ENCODE data around the gene TP53I13.
"Not testable (repeated sequence)": the region's sequence is repeated elsewhere in the genome, so short reads cannot be mapped to it uniquely, and the experiment has no call there.

Gene TP53I13, protein sequence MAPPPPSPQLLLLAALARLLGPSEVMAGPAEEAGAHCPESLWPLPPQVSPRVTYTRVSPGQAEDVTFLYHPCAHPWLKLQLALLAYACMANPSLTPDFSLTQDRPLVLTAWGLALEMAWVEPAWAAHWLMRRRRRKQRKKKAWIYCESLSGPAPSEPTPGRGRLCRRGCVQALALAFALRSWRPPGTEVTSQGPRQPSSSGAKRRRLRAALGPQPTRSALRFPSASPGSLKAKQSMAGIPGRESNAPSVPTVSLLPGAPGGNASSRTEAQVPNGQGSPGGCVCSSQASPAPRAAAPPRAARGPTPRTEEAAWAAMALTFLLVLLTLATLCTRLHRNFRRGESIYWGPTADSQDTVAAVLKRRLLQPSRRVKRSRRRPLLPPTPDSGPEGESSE

DNA sequence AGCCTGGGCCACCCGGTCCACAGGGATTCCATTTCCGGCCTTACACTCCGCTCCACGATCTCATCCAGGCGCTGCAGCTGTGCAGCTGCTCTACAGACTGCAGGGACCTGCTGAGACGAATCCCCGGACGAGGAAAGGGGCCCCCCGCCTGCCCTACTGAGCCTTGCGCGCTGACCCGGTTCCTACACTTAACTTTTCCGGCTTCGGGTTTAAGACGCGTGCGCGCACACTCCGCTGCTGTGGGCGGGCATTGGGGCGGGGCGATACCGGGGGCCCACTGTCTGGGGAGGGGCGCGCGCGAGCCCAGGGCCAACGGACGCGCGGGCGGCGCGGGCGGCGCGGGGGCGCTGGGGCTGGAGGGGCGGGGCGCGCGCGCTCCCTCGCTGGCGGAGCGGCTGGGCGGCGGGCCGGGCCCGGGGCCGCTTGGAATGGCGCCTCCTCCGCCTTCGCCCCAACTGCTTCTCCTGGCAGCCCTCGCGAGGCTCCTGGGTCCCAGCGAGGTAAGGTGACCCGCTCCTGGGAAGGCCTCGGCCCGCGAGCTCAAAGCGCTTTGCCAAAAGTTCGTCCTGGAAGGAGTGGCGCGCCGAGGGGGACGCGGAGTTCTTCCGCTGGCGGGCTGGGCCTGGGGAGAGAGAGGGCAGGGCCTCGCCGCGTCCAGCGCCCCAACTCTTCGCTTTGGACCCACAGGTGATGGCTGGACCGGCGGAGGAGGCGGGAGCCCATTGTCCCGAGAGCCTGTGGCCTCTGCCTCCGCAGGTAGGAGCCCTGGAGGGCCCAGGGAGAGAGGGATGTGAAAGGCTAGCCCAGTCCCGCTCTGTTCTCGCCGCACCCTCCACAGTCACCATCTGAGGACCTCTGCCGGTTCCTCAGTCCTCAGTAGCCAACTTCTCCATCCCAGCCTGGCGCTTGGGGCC is at the start of gene TP53I13:
Gene TP53I13, plus strand, starts transcription at position 371 of the 914 bp plus-strand sequence. Its CDS starts 58 bp downstream, at position 429.
- peak; percentile 75 for DNase-seq

DNA sequence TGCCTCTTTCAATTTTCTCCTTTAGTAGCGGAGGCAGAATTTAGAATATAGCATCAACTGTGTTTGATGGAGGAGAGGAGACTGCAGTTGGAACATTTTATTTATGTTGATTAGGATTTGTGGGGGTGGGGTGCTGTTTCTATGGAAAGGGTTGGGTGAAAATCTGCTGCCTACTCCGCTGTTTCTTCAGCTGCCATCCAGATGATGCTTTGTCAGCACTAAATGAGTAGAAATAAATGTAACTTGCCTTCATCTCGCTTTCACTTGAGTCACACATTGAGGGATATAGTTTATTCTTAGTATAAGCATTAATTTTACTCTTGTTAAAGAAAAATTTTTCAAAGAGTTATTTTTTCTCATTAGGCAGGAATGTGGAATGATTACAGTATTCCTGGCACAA is 43.8 kb upstream of the TP53I13 start:
- no peak for DNase-seq

DNA sequence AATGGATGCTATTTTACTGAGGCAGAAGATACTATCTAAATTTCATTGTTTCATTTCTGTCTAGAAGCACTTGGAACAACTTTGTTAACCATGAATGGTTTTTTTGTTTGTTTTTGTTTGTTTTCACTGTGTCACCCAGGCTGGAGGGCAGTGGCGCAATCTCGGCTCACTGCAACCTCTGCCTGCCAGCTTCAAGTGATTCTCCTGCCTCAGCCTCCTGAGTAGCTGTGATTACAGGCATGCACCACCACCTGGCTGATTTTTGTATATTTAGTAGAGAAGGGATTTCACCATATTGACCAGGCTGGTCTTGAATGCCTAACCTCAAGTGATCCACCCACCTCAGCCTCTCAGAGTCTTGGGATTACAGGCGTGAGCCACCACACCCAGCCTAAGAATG is 42.2 kb upstream of the TP53I13 start:
- DNase-seq = no peak

DNA sequence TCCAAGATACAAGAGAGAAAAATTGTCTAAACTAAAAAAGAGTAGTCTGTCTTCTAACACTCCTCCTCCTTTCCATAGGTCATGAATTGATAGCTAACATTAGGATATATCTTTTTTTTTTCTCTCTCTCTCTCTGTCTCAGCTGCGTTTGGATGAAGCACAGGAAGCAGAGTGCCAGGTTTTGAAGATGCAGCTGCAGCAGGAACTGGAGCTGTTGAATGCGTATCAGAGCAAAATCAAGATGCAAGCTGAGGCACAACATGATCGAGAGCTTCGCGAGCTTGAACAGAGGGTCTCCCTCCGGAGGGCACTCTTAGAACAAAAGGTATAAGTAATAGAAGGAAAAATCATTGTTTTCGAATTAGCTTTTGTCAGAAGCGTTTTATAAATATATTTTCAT is 34.5 kb upstream of the TP53I13 start:
- no peak for DNase-seq

DNA sequence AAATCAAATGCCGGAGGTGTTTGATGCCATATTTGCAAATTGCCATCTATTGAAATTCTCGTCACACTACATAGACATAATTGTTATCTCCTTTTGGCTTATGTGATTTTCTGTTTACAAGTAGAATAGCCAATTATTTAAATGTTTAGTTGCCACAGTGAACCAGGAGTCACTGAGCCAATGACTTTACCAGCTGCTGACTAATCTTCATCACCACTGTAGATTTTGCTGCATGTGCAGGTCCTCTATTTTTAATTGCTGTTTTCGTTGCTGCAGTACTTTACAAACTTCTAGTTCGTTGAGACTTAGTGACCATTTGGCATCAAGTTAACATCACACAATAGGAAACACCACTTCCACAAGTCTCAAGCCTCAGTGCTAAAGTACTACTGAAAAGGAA is 24.4 kb upstream of the TP53I13 start:
- no peak for DNase-seq

DNA sequence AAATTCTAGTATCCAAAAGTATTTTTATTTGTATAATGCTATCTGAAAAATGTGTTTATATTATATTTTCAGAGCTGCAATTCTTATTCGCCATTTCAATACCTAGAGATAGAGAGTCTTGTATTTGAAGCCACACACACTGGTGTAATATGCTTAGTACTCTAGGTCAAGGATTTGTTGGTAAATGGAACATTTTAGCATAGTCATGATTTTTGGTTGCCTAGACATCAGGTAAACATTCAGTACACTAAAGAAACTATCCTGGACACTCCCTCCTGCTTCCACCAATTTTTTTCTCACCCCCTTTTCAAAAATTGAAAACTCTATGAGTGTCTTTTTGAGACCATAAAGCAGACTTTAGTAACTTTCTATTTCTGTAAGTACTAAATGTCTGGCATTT is 22.4 kb upstream of the TP53I13 start:
- DNase-seq = no peak

DNA sequence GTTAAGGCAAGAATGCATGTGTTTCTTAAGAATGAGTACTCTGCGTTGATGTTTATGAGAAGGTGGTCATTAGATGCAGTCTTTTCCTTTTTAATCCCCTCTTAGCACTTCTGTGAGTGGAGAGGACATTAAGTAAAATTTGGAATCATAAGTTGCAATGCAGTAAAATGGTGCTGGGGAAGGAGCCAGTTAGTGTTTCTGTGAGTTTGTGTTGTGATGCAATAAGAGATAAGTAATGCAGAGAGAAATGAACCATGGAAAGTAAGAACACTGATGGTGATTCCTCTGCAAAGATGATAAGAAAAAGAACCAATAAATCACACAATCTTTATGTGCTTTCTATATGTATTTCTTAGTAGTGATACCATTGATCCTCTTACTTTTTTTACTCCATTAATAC is 21.7 kb upstream of the TP53I13 start:
- DNase-seq = no peak

DNA sequence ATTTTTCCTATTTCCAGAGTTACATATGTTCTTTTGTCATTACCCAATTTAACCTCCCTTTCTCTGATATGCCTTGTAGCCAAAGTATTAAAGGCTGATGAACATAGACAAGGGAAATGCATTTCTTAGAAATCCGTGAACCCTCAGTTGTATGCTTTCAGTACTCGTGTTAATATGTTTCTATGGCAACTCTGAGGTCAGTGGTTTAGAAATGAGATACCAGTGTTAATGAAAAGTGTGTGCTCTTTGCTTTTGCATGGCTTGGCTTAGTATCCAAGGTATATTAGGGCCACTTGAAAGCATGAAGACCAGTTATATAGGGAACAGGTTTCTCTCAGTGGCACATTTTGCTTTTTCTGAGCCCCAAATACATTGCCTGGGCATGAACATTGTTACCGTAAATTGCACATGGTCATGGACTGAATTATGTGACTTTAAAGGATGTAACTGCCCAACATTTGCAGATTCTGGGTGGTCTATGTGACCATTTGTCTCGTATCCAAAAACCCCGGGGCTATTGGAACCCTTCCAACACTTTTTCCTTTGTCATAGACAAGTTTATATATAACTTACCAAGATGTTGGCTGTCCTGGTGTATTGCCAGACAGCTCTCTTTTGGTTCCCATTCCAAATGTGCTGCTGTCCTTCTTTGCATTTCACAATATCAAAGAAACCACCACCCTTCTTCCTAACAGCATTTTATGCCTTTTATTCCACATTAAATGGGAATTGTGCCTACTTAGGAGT is 19.2 kb upstream of the TP53I13 start:
- peak; percentile 24 for DNase-seq

DNA sequence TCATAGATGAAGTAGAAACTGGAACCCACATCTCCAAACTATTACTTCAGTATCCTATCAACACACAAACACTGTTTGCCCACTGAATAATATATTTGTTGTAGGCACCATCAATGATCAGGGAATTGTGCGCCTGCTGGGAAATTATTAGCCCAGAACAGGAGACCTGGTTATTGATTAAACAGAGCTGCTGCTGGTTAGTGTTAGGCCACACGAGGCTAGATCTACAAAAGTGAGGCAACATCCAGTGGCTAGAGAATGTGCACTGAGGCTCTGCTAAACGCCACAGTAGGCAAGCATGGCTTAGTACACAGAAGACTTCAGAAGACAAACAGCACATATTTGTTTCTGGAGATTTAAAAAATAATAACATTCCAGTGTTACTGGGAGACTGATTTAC is 12.7 kb upstream of the TP53I13 start:
- DNase-seq = no peak

DNA sequence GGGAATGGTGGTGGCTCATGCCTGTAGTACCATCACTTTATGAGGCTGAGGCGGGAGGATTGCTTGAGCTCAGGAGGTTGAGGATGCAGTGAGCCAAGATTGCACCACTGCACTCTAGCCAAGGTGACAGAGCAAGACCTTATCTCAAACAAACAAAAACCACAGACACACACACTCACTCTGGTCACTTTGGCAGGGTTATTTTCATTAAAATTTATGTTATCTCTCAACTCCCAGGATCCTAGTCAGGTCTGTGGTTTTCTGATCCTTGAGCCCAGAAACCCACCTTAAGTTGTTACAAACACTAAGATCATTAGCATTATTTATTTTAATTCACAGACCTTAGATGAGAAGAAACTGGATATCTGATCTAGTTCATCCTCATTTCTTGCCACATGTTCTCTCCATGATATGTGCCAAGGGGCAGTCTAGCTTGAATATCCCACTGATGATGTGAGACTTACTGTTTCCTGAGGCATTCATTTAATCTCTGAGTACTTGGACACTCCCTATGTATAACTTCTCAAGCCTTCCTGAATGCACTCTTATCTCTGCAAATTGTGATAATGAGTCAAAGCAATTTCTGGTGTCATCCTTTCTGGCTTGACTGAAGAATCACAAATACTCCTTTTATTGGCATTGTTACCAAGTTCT is 11.3 kb upstream of the TP53I13 start:
- peak; percentile 76 for DNase-seq

DNA sequence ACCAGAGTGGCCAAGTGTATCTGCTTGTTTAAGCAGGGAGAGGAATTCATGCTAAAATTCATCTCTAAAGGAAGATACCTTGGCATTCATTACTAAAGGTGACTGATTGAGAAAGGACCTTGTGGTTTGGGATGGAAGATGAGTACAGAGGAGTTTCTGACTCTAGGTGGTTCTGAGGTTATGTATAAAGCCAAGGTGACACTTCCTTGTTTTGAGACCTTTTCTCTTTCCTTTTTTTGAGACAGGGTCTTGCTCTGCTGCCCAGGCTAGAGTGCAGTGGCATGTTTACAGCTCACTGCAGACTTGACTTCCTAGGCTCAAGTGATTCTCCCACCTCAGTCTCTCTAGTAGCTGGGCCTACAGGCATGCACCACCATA is 10.8 kb upstream of the TP53I13 start:
- no peak for DNase-seq

DNA sequence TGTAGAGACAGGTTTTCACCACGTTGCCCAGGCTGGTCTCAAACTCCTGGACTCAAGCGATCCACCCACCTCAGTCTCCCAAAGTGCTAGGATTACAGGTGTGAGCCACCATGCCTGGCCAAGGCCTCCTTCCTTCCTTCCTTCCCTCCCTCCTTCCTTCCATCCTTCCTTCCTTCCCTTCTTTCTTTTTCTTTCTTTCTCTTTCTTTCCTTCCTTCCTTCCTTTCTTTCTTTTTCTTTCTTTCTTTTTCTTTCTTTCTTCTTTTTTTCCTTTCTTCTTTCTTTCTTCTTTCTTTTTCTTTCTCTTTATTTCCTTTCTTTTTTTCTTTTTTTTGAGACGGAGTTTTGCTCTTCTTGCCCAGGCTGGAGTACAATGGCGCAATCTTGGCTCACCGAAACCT is 10.4 kb upstream of the TP53I13 start:
- not testable (repeated sequence) for DNase-seq

DNA sequence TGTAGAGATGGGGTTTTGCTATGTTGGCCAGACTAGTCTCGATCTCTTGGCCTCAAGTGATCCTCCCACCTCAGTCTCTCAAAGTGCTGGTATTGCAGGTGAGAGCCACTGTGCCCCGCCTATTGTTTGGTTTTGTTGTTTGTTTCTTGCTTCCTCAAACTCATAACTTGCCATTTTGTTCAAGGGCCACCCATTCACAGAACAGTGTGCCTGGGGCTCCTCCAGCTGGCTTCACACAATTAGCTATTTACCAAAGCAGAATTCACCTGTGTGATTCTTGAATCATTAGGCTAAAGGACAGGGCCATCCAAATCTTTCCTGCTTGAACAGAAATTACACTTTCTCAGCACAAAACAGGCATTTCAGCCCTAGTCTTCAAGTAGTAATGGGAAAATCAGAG is 8.9 kb upstream of the TP53I13 start:
- no peak for DNase-seq

DNA sequence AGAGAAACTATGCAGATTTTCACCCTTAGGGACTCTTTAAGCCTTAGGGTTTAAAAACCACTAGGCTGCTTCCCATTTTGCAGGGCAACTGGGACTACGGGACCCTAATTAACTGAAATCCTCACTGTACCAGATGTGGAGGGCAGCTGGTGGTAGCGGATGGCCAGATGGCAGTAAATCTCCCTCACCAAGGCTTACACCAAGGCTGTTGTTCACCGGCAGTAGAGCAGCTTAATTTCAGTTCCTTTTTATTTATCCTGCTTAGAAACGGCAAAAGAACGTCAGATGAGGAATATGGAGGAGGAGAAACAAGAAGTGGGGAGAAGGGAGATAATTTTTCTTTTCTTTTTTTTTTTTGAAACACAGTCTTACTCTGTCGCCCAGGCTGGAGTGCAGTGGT is 8.2 kb upstream of the TP53I13 start:
- DNase-seq = no peak

DNA sequence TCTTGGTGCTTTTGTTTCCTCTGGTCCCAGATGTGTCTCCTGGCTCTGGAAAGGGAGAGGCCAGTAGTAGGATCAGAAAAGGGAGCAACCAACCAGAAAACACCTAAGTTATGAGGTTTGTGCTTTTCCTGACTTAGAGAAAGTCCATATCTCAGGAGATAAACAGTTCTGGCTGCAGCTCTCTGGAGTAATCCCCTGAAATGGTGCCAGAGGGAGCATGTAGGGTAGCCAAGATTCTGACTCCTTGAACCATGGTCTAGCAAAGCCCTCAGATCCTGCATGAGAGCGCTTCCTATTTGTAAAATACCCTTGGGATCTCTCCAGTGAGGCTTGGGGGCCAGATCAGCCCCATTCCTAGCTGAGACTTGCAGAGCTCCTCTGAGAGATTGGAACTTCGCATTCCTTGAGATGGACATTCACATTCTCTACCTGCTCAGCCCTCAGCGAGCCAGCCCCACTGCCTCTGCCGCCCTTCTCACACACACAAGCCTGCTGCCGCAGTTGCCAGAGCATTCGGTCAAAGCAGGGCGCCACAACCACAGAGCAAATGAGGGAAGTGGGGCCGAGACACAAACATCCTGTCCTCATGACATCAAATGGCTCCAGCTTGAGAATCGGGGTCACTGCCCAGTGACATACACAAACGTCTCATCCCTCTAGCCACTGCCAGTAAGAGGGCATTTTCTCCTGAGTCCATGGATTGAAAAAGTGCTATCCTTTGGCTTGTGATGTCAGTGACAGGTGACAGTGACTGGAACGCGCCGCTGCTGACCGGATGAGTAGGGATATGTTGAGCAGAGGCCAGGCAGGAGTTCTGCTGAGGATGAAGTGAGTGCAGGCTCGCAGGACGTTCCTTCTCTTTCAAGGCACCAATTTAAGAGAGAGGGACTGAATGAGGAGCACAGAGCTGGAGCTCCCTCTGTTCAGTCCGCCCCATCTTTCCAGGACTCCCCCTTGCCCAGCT is 6.7 kb upstream of the TP53I13 start:
- DNase-seq = no peak

DNA sequence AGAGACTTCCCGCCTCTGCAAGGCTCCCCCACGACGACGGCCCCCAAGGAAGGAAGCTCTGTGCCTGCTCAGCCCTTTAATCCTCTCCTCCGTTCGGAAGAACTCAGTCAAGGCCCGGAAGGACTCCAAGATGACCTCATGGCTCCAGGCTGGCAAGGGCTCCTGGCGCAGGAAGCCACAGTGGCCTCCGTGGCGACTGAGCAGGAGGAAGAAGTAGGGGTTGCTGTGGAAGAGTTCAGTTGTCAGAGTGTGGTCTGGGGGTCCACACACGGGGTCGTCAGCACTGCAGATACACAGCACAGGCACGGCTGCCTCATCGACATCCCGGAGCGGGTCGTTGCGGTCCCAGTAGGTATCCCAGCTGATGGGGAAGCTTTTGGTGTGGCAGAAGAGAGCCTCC is 5.9 kb upstream of the TP53I13 start:
- DNase-seq = no peak

DNA sequence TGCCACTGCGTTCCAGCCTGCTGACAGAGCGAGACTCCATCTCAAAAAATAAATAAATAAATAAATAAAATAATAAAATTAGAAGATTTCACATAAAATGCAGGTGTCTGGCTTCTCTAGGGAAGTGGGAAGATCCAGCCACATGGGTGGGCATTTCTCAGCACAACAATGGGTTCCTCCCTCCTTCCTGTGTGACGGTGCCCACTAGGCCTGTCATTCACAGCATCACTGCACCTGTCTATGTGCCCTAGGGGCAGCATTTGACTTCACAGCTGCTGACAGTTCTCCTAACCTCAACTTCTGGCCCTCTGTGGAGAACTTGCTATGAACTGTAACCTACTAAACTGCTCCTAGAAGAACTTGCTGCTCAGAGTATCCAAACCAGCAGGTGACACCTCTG is 4.7 kb upstream of the TP53I13 start:
- no peak for DNase-seq

DNA sequence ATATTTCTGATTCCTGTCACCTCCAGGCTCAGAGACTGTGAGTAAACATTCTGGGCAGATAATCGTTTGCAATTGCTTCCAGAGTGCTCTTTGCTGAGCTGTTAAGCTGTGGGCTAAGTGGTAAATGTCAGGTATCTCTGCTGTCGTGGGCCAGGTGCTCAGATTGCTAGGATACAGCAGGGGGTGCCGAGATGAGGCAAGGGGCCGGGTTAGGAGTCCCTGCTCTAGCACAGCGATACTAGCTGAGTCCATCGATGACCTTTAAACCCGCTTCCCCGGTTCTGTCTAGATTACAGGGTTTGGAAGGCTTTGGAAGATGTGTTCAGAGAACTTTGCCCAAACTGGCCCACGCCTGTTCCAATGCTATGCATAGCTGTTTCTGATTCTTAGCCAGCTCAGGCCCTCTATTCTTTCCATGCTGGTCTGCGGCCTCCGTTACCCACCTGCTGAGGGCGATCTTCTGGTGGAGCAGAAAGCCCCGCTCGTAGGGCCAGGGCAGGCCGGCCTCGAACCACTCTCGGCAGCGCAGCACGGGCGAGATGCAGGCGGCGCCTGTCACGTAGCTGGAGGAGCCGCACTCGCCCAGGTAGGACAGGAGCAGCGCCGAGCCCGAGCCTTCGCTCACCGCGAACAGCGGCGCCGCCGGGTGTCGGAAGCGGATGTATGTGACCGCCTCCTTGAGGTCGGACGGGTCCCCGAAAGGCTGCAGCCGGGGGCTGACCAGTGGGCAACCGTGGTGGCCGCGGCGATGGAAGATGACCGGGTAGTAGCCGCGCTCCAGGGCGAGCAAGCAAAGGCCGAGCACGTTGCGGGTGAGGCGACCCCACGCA is 2.6 kb upstream of the TP53I13 start:
- DNase-seq = peak; percentile 43

DNA sequence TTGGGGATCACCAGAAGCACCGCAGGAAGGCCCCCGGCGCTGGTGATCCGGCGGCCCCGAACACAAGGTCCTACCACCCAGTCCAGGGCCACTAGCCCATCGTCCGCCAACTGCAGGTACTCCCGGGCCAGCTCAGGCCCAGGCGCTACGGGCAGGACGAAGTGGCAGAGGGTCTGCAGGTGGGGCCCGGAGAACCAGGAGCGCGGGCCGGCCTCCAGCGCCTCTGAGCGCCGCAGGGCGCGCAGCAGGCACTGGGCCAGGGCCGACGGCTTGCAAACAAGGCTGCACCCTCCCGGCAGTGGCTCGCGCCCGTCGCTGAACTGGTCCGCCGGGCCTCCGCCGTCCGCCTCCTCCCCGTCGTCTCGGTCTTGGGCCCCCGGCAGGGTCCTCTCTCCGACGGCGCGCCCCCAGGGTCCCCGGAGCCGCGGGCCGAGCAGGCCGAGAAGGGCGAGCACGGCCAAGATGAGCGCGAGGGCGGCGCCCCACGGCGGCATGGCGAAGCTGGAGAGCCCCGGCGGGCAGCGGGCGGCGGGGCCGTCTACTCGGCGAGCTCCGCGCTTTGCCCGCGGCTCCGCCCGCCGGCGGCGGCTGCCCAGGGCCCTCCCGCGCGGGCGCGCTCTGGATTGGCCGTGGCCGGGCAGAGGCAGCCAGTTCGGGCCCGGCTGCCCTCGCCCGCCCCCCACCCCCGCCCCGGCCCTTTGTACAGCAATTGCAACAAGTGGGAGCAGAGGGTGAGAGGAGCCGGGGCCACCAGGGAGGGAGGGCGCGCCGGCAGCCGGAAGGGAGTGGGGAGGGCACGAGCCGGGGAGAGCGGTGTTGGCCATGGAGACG is 1.8 kb upstream of the TP53I13 start, which contains the start of gene ABHD15:
Gene ABHD15, minus strand, starts transcription at position 565 of the 831 bp plus-strand sequence. Its CDS starts 71 bp downstream, at position 494.
- DNase-seq = peak; percentile 48

DNA sequence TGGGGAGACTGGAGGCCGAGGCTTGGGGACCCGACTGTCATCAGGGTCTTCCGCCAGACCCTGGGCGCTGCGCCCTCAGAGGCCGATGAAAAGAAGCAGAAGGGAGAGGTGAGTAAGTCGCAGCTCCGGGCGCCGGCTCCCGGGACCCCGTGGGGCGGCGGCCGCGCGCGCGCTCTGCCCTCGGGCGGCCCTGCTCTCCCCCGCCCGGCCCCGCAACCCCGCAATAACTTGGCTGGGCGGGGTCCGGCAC is 1.3 kb upstream of the TP53I13 start:
- DNase-seq = peak; percentile 9
